Measurements from ENCODE around the gene SPOCK2.

Gene SPOCK2

GRCh38 chr10:72026278-72027111 is 61.9 kb downstream of the SPOCK2 start:
- no peak for DNase-seq

GRCh38 chr10:72025832-72026231 is 62.5 kb downstream of the SPOCK2 start:
- no peak for DNase-seq

- DNase-seq, result no peak
Observed at GRCh38 chr10:72025400-72025799, 63.0 kb downstream of the SPOCK2 start.

GRCh38 chr10:72024596-72024995 is 63.8 kb downstream of the SPOCK2 start:
- DNase-seq, result no peak

- no peak for DNase-seq
Observed at GRCh38 chr10:72022228-72022627, 66.1 kb downstream of the SPOCK2 start.

GRCh38 chr10:72020914-72021809 is 67.2 kb downstream of the SPOCK2 start:
- DNase-seq, result no peak

- DNase-seq, result no peak
Observed at GRCh38 chr10:72019085-72019876, 69.1 kb downstream of the SPOCK2 start.

GRCh38 chr10:72016608-72017300 is 71.6 kb downstream of the SPOCK2 start:
- no peak for DNase-seq

GRCh38 chr10:72015841-72016240 is 72.5 kb downstream of the SPOCK2 start:
- DNase-seq, result no peak

- no peak for DNase-seq
Observed at GRCh38 chr10:72014785-72015480, 73.4 kb downstream of the SPOCK2 start.

GRCh38 chr10:72014197-72014596 is 74.2 kb downstream of the SPOCK2 start:
- no peak for DNase-seq

GRCh38 chr10:72013202-72013945 is 75.0 kb downstream of the SPOCK2 start:
- DNase-seq, result no peak

- no peak for DNase-seq
Observed at GRCh38 chr10:72012796-72013195, 75.6 kb downstream of the SPOCK2 start.

- DNase-seq, result no peak
Observed at GRCh38 chr10:72011976-72012512, 76.3 kb downstream of the SPOCK2 start.

GRCh38 chr10:72011468-72011867 is 76.9 kb downstream of the SPOCK2 start:
- no peak for DNase-seq

- DNase-seq, result no peak
Observed at GRCh38 chr10:72011016-72011415, 77.3 kb downstream of the SPOCK2 start.

- no peak for DNase-seq
Observed at GRCh38 chr10:72010234-72010973, 77.9 kb downstream of the SPOCK2 start.

- DNase-seq, result no peak
Observed at GRCh38 chr10:72009425-72010081, 78.8 kb downstream of the SPOCK2 start.

- no peak for DNase-seq
Observed at GRCh38 chr10:72009051-72009424, 79.3 kb downstream of the SPOCK2 start.
